Subcutaneous abdominal adipose tissue (tissue), 5 donors: ENCODE data around the gene COX14.
A peak's percentile ranks its signal among the peaks of the same experiment; 100 is the strongest.

ENCODE experiments used
- H3K27ac ChIP-seq: one replicate; pipeline ENCODE4 v1.7.0; 2013; ENCODE audit warnings: low read depth, mild to moderate bottlenecking, inconsistent platforms, low read length, moderate library complexity
- H3K27me3 ChIP-seq, 5 donors: one replicate each; pipeline ENCODE4 v1.7.0; 2013; ENCODE audit warnings: low read length in 5 of 5, inconsistent platforms in 1 of 5; ENCODE audit not compliant: control insufficient read depth in 5 of 5, insufficient read depth in 4 of 5
- H3K36me3 ChIP-seq, 5 donors: one replicate each; pipeline ENCODE4 v1.7.0; 2013; ENCODE audit warnings: low read length in 5 of 5; ENCODE audit not compliant: control insufficient read depth in 5 of 5, insufficient read depth in 5 of 5
- H3K4me1 ChIP-seq, 5 donors: one replicate each; pipeline ENCODE4 v1.7.0; 2013; ENCODE audit warnings: low read length in 5 of 5, mild to moderate bottlenecking in 3 of 5, moderate library complexity in 1 of 5; ENCODE audit not compliant: control insufficient read depth in 5 of 5, insufficient read depth in 5 of 5
- H3K4me3 ChIP-seq, 5 donors: one replicate each; pipeline ENCODE4 v1.7.0; 2013; ENCODE audit warnings: low read length in 5 of 5, low read depth in 1 of 5
- H3K9ac ChIP-seq, 5 donors: one replicate each; pipeline ENCODE4 v1.7.0; 2013; ENCODE audit warnings: low read length in 5 of 5, mild to moderate bottlenecking in 4 of 5, moderate library complexity in 3 of 5
- H3K9me3 ChIP-seq, 5 donors: one replicate each; pipeline ENCODE4 v1.7.0; 2013; ENCODE audit warnings: low read length in 5 of 5; ENCODE audit not compliant: control insufficient read depth in 5 of 5
- donor health status: healthy.
- donor health status: healthy.
- donor health status: healthy.
- donor health status: healthy.
- donor health status: healthy.

Gene COX14

DNA sequence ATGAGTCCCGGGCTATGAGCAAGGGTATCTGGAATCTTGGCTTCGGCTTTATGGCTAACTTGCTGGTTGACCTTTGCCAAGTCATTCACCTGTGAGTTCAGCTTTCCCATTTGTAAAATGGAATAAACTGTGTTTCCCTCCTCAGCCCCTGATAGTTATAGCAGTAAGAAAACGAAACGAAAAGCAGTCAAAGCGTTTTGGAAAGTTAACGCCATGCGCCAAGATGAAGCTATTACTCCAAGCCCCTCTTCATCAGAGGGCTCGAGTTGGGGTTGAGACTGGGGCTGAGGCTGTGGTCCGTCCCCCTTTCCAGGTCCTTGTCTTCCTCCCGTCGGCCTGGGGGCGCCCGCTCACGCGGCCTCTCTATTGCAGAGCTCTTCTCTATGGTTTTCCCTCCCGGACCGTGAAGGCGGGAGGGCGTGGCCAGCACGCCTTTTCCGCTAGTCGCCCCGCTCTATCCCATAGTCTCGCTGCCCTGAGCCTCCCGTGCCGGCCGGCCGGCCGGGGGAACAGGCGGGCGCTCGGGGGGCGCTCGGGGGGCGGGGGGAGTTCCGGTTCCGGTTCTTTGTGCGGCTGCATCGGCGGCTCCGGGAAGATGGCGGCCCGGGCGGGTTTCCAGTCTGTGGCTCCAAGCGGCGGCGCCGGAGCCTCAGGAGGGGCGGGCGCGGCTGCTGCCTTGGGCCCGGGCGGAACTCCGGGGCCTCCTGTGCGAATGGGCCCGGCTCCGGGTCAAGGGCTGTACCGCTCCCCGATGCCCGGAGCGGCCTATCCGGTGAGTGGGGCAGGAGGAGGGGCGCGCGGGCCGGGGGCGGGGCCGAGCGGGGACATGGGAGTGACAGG is 27.0 kb upstream of the COX14 start, which contains the start of gene SMARCD1:
TSS of gene SMARCD1 (plus strand) at position 568 of the 840 bp plus-strand sequence. CDS start at position 596, 28 bp downstream.
- H3K4me1 ChIP-seq: peaks cover 4 to 31% (median 22%) of the 10 kb centered on the region in 5 donors
- H3K27ac ChIP-seq: peak within 1 kb of the TSS; percentile 94

DNA sequence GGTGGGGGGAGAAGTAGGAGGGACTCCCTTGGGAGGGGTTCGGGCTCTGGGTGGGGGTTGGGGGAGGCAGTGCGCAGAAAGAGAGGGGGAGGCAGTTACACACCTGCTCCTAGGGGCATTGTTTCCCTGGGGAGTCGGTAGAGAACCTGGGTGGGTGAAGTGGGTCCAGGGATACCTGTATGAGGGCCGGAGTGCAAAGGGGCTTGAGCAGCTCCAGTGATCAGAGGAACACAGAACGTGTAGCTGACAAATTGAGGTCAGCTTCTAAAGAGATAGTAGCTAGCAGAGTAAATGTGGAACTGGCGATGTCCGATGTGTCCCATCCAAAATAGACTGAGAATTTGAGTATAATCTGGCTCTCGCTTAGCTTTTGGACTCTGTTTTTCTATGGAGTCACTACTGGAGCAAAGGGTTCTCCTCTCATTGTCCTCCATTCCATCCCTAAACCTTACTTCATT is 26.4 kb upstream of the COX14 start:
- Histone ChIP-seq H3K27me3 (peaks cover 0 to under 1% (median 0%) of the 10 kb centered on the region in 5 donors), H3K4me3 (peak overlapping the region; percentile 64 to 97 (median 86)), H3K9ac (peak overlapping the region; percentile 65 to 85 (median 78)), H3K27ac (peak overlapping the region; percentile 94), H3K36me3 (peaks cover 20 to 43% (median 38%) of the 10 kb centered on the region in 5 donors), H3K9me3 (no peaks in the 10 kb centered on the region), H3K4me1 (peaks cover 4 to 31% (median 22%) of the 10 kb centered on the region in 5 donors)

More for the DNA sequence above, 27.0 kb upstream of the COX14 start, which contains the start of gene SMARCD1:
- Histone ChIP-seq H3K27me3 (peaks cover 0 to 3% (median 0%) of the 10 kb centered on the region in 5 donors), H3K4me3 (peak within 1 kb of the TSS; percentile 73 to 97 (median 87)), H3K9ac (peak within 1 kb of the TSS; percentile 73 to 92 (median 85)), H3K9me3 (no peaks in the 10 kb centered on the region), H3K36me3 (peaks cover 18 to 37% (median 32%) of the 10 kb centered on the region in 5 donors)

DNA sequence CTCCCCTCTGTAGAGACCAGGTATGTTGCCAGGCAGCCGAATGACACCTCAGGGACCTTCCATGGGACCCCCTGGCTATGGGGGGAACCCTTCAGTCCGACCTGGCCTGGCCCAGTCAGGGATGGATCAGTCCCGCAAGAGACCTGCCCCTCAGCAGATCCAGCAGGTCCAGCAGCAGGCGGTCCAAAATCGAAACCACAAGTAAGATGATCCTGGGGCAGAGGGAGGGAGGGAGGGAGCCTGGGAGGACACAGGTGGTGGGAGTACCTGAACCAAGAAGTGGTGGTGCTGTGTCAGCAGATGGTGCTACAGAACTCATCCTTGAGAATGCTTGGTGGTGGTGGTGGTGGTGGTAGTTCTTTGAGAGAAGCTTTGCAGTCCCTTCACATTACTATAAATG is 25.9 kb upstream of the COX14 start:
- Histone ChIP-seq H3K36me3 (peaks cover 20 to 47% (median 40%) of the 10 kb centered on the region in 5 donors), H3K27ac (peak overlapping the region; percentile 94), H3K4me3 (peak overlapping the region in 4 of 5 donors; percentile 64 to 97 (median 80)), H3K9me3 (no peaks in the 10 kb centered on the region), H3K9ac (peak overlapping the region in 4 of 5 donors; percentile 65 to 85 (median 81)), H3K4me1 (peaks cover 4 to 31% (median 20%) of the 10 kb centered on the region in 5 donors), H3K27me3 (no peaks in the 10 kb centered on the region)

DNA sequence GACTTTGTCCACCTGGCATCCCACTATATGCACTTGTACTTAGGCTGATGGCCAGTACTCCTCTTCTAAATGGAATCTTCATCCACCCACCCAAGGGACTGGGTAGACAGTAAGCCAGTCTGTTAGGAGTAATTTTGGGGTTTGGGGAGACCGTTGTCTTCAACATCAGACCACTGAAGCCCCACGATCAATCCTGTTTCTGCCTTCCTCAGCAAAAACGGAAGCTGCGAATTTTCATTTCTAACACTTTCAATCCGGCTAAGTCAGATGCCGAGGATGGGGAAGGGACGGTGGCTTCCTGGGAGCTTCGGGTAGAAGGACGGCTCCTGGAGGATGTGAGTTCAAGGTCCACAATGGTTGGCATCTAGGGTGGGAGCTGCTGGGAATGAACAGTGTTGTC is 24.9 kb upstream of the COX14 start:
- no peaks in the 10 kb centered on the region for H3K27me3 ChIP-seq
- H3K36me3 ChIP-seq: peaks cover 22 to 57% (median 48%) of the 10 kb centered on the region in 5 donors
- H3K4me1 ChIP-seq: peaks cover 4 to 31% (median 19%) of the 10 kb centered on the region in 5 donors
- H3K9ac ChIP-seq: peak overlapping the region in 1 of 5 donors; percentile 20
- peak overlapping the region; percentile 94 for H3K27ac ChIP-seq
- H3K9me3 ChIP-seq: no peaks in the 10 kb centered on the region
- no peak overlapping the region for H3K4me3 ChIP-seq

- H3K9ac ChIP-seq: no peak overlapping the region
- H3K27me3 ChIP-seq: no peaks in the 10 kb centered on the region
- H3K36me3 ChIP-seq: peaks cover 24 to 65% (median 53%) of the 10 kb centered on the region in 5 donors
- H3K9me3 ChIP-seq: no peaks in the 10 kb centered on the region
- no peak overlapping the region for H3K4me3 ChIP-seq
- H3K4me1 ChIP-seq: peaks cover 2 to 25% (median 19%) of the 10 kb centered on the region in 5 donors
- no peak overlapping the region for H3K27ac ChIP-seq
These were observed 24.0 kb upstream of the COX14 start for GRCh38 chr12:50087995-50088394.

- no peaks in the 10 kb centered on the region for H3K9me3 ChIP-seq
- no peaks in the 10 kb centered on the region for H3K27me3 ChIP-seq
- no peak overlapping the region for H3K9ac ChIP-seq
- peaks cover 24 to 73% (median 58%) of the 10 kb centered on the region in 5 donors for H3K36me3 ChIP-seq
- no peak overlapping the region for H3K27ac ChIP-seq
- peaks cover 2 to 18% (median 15%) of the 10 kb centered on the region in 5 donors for H3K4me1 ChIP-seq
- H3K4me3 ChIP-seq: no peak overlapping the region
These were observed 23.3 kb upstream of the COX14 start for GRCh38 chr12:50088577-50089335.

DNA sequence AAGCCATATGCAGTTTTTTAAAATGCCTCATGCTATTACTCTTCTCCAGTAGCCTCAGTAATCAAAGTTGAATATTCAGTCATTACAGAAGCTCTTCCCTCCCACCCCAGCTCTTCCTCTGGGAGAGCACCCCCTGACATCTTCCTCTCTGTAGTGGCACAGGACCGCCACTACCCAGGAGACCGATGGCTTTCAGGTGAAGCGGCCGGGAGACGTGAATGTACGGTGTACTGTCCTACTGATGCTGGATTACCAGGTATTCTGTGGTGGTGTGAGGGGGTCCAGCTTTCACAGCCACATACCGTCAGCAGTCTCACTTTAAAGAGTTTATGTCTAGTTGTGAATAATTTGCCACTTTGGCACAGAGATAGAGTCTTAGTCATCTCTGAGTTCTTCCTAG is 22.3 kb upstream of the COX14 start:
- no peak overlapping the region for H3K9ac ChIP-seq
- peaks cover 30 to 83% (median 67%) of the 10 kb centered on the region in 5 donors for H3K36me3 ChIP-seq
- no peak overlapping the region for H3K27ac ChIP-seq
- H3K4me1 ChIP-seq: peaks cover under 1 to 11% (median 8%) of the 10 kb centered on the region in 5 donors
- H3K27me3 ChIP-seq: no peaks in the 10 kb centered on the region
- no peak overlapping the region for H3K4me3 ChIP-seq
- no peaks in the 10 kb centered on the region for H3K9me3 ChIP-seq

GRCh38 chr12:50090391-50090790 is 21.6 kb upstream of the COX14 start:
- peaks cover 30 to 89% (median 73%) of the 10 kb centered on the region in 5 donors for H3K36me3 ChIP-seq

DNA sequence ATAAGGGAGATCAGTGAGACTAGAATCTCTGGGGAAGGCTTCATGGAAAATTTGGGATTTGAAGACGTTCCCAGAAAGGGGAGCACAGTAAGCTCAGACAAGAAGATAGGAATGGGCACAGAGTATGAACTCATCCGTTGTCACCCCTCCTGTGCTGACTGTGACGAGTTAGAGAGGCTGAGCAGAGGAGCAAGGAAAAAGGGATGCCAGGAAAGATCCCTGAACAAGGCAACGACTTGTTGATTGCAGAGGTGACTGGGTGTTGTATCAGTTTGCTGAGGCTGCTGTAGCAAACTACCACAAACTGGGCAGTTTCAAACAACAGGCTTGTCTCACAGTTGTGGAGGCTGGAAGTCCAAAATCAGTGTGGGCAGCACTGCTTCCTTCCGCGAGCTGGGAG is 14.1 kb upstream of the COX14 start:
- no peak overlapping the region for H3K27ac ChIP-seq
- H3K27me3 ChIP-seq: peaks cover 0 to 5% (median 0%) of the 10 kb centered on the region in 5 donors
- H3K4me1 ChIP-seq: peaks cover 17 to 27% (median 20%) of the 10 kb centered on the region in 5 donors
- H3K9ac ChIP-seq: no peak overlapping the region
- H3K9me3 ChIP-seq: peaks cover 0 to 3% (median 0%) of the 10 kb centered on the region in 5 donors
- peaks cover 18 to 80% (median 74%) of the 10 kb centered on the region in 5 donors for H3K36me3 ChIP-seq
- no peak overlapping the region for H3K4me3 ChIP-seq

More at GRCh38 chr12:50090391-50090790, 21.6 kb upstream of the COX14 start:
- H3K9me3 ChIP-seq: no peaks in the 10 kb centered on the region
- no peaks in the 10 kb centered on the region for H3K27me3 ChIP-seq
- no peak overlapping the region for H3K27ac ChIP-seq
- H3K9ac ChIP-seq: peak overlapping the region in 1 of 5 donors; percentile 11
- peaks cover 0 to 10% (median 7%) of the 10 kb centered on the region in 5 donors for H3K4me1 ChIP-seq
- H3K4me3 ChIP-seq: no peak overlapping the region
